ENCODE data around the gene SMAD4.
"Not testable (repeated sequence)": the region's sequence is repeated elsewhere in the genome, so short reads cannot be mapped to it uniquely, and the experiment has no call there.

SMAD4 gene

GRCh38 chr18:51070545-51070944 lies 40.5 kb downstream of the SMAD4 start:
- no peak for DNase-seq (ENCODE audit: low spot score)

GRCh38 chr18:51072586-51073313 lies 42.7 kb downstream of the SMAD4 start:
- no peak for DNase-seq (ENCODE audit: low spot score)

- DNase-seq (ENCODE audit: low spot score) = no peak
Measured at GRCh38 chr18:51074605-51075004, 44.6 kb downstream of the SMAD4 start.

- no peak for DNase-seq (ENCODE audit: low spot score)
Measured at GRCh38 chr18:51076503-51076902, 46.5 kb downstream of the SMAD4 start.

- DNase-seq (ENCODE audit: low spot score) = no peak
Measured at GRCh38 chr18:51077217-51077616, 47.2 kb downstream of the SMAD4 start.

- DNase-seq (ENCODE audit: low spot score) = no peak
Measured at GRCh38 chr18:51078026-51078425, 48.0 kb downstream of the SMAD4 start.

GRCh38 chr18:51082571-51083267 lies 52.7 kb downstream of the SMAD4 start:
- peak; percentile 23 for DNase-seq (ENCODE audit: low spot score)

- DNase-seq (ENCODE audit: low spot score) = no peak
Measured at GRCh38 chr18:51083398-51083797, 53.4 kb downstream of the SMAD4 start.

- no peak for DNase-seq (ENCODE audit: low spot score)
Measured at GRCh38 chr18:51088410-51088809, 58.4 kb downstream of the SMAD4 start.

GRCh38 chr18:51089691-51090090 lies 59.7 kb downstream of the SMAD4 start:
- no peak for DNase-seq (ENCODE audit: low spot score)

GRCh38 chr18:51091270-51091669 lies 61.3 kb downstream of the SMAD4 start:
- no peak for DNase-seq (ENCODE audit: low spot score)

- DNase-seq (ENCODE audit: low spot score) = no peak
Measured at GRCh38 chr18:51092117-51092516, 62.1 kb downstream of the SMAD4 start.

- not testable (repeated sequence) for DNase-seq (ENCODE audit: low spot score)
Measured at GRCh38 chr18:51092967-51093366, 63.0 kb downstream of the SMAD4 start.

- DNase-seq (ENCODE audit: low spot score) = no peak
Measured at GRCh38 chr18:51097021-51097822, 67.2 kb downstream of the SMAD4 start.

- DNase-seq (ENCODE audit: low spot score) = no peak
Measured at GRCh38 chr18:51098082-51098481, 68.1 kb downstream of the SMAD4 start.

GRCh38 chr18:51098513-51098912 lies 68.5 kb downstream of the SMAD4 start:
- DNase-seq (ENCODE audit: low spot score) = no peak

GRCh38 chr18:51100385-51101120 lies 70.5 kb downstream of the SMAD4 start:
- DNase-seq (ENCODE audit: low spot score) = no peak

- peak; percentile 60 for DNase-seq (ENCODE audit: low spot score)
Measured at GRCh38 chr18:51107082-51107481, 77.1 kb downstream of the SMAD4 start.

GRCh38 chr18:51107598-51108305 lies 77.7 kb downstream of the SMAD4 start:
- no peak for DNase-seq (ENCODE audit: low spot score)

- no peak for DNase-seq (ENCODE audit: low spot score)
Measured at GRCh38 chr18:51108330-51108729, 78.3 kb downstream of the SMAD4 start.

GRCh38 chr18:51110073-51110797 lies 80.2 kb downstream of the SMAD4 start:
- peak; percentile 60 for DNase-seq (ENCODE audit: low spot score)

All from COLO829 (cell line).